H1 (cell line): ENCODE measurements around the gene HLA-DRB1. TPM values are rescaled to one million over a fixed set of nuclear protein-coding genes. Genes with fewer than 3 reads are reported as not detected.

Experiments
- CBX8 ChIP-seq: fragments of 300-800, 300-1000 bp; sonication (generic); IDR thresholded peaks from 2 replicates; pipeline ENCODE4 v1.7.1; 2016; ENCODE audit warnings: low read depth, low read length, borderline replicate concordance
- CHD2 ChIP-seq: IDR thresholded peaks from 2 replicates; pipeline ENCODE4 v1.6.1; 2012; ENCODE audit warnings: low read length, improper control_type of control experiment
- HDAC6 ChIP-seq: IDR thresholded peaks from one replicate; pipeline ENCODE4 v1.7.1; 2012; ENCODE audit warnings: low read depth, mild to moderate bottlenecking, inconsistent platforms, low read length, moderate library complexity
- KDM5A ChIP-seq: fragments of 200-600 bp; IDR thresholded peaks from 2 replicates; pipeline ENCODE4 v1.7.1; 2012; ENCODE audit warnings: mild to moderate bottlenecking, low read length, inconsistent platforms, mixed read lengths
- RNF2 ChIP-seq: fragments of 200-900, 300-1000 bp; sonication (generic); IDR thresholded peaks from 2 replicates; pipeline ENCODE4 v1.7.1; 2016; ENCODE audit warnings: borderline replicate concordance, low read depth, mild to moderate bottlenecking, antibody characterized with exemption, low read length; ENCODE audit not compliant: poor library complexity, severe bottlenecking; ENCODE audit errors: missing control alignments
- SAP30 ChIP-seq: fragments of 300-600 bp; sonication (generic); IDR thresholded peaks from 2 replicates; pipeline ENCODE4 v1.7.1; 2012; ENCODE audit warnings: low read length, moderate library complexity, mild to moderate bottlenecking, inconsistent platforms; ENCODE audit not compliant: insufficient read depth, insufficient replicate concordance
- SP4 ChIP-seq: IDR thresholded peaks from 2 replicates; pipeline ENCODE4 v1.6.1; 2012; ENCODE audit warnings: low read length, inconsistent platforms
- TAF7 ChIP-seq: optimal IDR thresholded peaks from 2 replicates; pipeline ENCODE3; 2011; ENCODE audit warnings: low read depth, mild to moderate bottlenecking, inconsistent platforms, low read length, moderate library complexity, borderline replicate concordance
- TCF12 ChIP-seq: IDR thresholded peaks from 2 replicates; pipeline ENCODE4 v1.6.1; 2011; ENCODE audit warnings: low read depth, mild to moderate bottlenecking, low read length
- polyA plus RNA-seq, 7 experiments: library from polyadenylated mRNA; depleted of rRNA in 3 of 7; stranded (reverse) in 5 of 7; unstranded in 2 of 7; fragments of >200 nt in 5 of 7; fragments of 200-250 nt in 2 of 7; gene quantifications; 1 replicate in 5 of 7; 2 replicates in 1 of 7; 4 replicates in 1 of 7; pipeline versions ENCODE4 v1.2.1 to v1.2.3, GENCODE V29; 2011 to 2013; ENCODE audit warnings: missing spikeins in 2 of 7, mixed read lengths in 2 of 7
- total RNA-seq: library from RNA; stranded (reverse); fragmentation: NEBNext Ultra II Directional; extraction: Animal tissue kit (Norgen Biotek cat#: 25700); gene quantifications from 2 replicates; pipeline ENCODE4 v1.2.1, GENCODE V29; 2021
- TF ChIP-seq, protein P1 (sequence below): fragments of 300-600 bp; sonication (generic); IDR thresholded peaks from 2 replicates; pipeline ENCODE4 v1.7.1; 2012; ENCODE audit warnings: low read length, moderate library complexity, mild to moderate bottlenecking, inconsistent platforms; ENCODE audit not compliant: insufficient replicate concordance

HLA-DRB1 gene
- total and polyA plus RNA-seq, 2 of the 8 experiments (the other 6 are each of a cell fraction or from before 2014, with no cell fraction given) = 6.7 to 7.5 TPM

DNA sequence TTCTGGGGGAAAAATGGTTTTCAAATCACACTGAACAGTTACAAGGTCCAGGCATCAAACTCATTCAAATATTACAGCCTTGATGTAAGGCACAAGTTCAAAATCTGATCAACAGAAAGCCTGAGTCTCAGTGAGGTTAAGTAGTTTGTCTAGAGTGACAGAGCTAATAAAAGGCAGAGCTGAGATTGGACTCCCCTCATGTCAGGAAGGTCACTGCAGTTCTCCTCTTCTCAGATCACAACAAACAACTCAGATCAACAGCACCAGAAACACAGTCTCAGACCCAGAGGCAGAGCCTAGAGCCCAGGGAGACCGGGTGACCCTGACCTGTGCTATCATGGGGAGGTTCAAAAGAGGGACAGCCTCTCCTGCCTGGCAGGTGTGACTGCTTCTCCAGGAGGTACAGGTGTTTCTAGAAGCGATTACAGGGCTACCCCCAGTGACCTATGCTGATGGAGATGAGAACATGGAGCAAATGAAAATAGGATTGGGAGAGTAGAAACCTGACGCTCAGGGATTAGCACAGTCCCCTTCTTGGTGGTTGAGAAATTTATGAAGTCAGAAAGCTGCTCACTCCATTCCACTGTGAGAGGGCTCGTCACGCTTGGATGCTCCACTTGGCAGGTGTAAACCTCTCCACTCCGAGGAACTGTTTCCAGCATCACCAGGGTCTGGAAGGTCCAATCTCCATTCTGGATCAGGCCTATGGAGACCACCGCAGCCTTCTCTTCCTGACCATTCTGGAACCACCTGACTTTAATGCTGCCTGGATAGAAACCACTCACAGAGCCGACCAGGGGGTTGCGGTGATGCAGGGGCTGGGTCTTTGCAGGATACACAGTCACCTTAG, 35.3 kb downstream of the HLA-DRB1 start (continued):
- TF ChIP-seq, protein P1, sequence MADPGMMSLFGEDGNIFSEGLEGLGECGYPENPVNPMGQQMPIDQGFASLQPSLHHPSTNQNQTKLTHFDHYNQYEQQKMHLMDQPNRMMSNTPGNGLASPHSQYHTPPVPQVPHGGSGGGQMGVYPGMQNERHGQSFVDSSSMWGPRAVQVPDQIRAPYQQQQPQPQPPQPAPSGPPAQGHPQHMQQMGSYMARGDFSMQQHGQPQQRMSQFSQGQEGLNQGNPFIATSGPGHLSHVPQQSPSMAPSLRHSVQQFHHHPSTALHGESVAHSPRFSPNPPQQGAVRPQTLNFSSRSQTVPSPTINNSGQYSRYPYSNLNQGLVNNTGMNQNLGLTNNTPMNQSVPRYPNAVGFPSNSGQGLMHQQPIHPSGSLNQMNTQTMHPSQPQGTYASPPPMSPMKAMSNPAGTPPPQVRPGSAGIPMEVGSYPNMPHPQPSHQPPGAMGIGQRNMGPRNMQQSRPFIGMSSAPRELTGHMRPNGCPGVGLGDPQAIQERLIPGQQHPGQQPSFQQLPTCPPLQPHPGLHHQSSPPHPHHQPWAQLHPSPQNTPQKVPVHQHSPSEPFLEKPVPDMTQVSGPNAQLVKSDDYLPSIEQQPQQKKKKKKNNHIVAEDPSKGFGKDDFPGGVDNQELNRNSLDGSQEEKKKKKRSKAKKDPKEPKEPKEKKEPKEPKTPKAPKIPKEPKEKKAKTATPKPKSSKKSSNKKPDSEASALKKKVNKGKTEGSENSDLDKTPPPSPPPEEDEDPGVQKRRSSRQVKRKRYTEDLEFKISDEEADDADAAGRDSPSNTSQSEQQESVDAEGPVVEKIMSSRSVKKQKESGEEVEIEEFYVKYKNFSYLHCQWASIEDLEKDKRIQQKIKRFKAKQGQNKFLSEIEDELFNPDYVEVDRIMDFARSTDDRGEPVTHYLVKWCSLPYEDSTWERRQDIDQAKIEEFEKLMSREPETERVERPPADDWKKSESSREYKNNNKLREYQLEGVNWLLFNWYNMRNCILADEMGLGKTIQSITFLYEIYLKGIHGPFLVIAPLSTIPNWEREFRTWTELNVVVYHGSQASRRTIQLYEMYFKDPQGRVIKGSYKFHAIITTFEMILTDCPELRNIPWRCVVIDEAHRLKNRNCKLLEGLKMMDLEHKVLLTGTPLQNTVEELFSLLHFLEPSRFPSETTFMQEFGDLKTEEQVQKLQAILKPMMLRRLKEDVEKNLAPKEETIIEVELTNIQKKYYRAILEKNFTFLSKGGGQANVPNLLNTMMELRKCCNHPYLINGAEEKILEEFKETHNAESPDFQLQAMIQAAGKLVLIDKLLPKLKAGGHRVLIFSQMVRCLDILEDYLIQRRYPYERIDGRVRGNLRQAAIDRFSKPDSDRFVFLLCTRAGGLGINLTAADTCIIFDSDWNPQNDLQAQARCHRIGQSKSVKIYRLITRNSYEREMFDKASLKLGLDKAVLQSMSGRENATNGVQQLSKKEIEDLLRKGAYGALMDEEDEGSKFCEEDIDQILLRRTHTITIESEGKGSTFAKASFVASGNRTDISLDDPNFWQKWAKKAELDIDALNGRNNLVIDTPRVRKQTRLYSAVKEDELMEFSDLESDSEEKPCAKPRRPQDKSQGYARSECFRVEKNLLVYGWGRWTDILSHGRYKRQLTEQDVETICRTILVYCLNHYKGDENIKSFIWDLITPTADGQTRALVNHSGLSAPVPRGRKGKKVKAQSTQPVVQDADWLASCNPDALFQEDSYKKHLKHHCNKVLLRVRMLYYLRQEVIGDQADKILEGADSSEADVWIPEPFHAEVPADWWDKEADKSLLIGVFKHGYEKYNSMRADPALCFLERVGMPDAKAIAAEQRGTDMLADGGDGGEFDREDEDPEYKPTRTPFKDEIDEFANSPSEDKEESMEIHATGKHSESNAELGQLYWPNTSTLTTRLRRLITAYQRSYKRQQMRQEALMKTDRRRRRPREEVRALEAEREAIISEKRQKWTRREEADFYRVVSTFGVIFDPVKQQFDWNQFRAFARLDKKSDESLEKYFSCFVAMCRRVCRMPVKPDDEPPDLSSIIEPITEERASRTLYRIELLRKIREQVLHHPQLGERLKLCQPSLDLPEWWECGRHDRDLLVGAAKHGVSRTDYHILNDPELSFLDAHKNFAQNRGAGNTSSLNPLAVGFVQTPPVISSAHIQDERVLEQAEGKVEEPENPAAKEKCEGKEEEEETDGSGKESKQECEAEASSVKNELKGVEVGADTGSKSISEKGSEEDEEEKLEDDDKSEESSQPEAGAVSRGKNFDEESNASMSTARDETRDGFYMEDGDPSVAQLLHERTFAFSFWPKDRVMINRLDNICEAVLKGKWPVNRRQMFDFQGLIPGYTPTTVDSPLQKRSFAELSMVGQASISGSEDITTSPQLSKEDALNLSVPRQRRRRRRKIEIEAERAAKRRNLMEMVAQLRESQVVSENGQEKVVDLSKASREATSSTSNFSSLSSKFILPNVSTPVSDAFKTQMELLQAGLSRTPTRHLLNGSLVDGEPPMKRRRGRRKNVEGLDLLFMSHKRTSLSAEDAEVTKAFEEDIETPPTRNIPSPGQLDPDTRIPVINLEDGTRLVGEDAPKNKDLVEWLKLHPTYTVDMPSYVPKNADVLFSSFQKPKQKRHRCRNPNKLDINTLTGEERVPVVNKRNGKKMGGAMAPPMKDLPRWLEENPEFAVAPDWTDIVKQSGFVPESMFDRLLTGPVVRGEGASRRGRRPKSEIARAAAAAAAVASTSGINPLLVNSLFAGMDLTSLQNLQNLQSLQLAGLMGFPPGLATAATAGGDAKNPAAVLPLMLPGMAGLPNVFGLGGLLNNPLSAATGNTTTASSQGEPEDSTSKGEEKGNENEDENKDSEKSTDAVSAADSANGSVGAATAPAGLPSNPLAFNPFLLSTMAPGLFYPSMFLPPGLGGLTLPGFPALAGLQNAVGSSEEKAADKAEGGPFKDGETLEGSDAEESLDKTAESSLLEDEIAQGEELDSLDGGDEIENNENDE = no peak
- TF ChIP-seq HDAC6 (no peak), KDM5A (no peak), TCF12 (no peak), SP4 (no peak), TAF7 (no peak), RNF2 (no peak), SAP30 (no peak), CBX8 (no peak), CHD2 (no peak)
